OCI-LY3 (cell line): ENCODE data around the gene NCEH1.
A peak's percentile ranks its signal among the peaks of the same experiment; 100 is the strongest.

Source experiments
- H2AFZ ChIP-seq: fragments of 200-600, 300-600 bp; shearing (Covaris generic); 2 replicates; pipeline ENCODE4 v1.6.0; 2014; ENCODE audit warnings: antibody characterized with exemption, low read depth, low read length
- H3K27ac ChIP-seq: fragments of 200-600, 300-600 bp; sonication (generic); 2 replicates; pipeline ENCODE4 v1.5.1; 2014; ENCODE audit warnings: mild to moderate bottlenecking, low read length, moderate library complexity, mixed read lengths
- H3K27me3 ChIP-seq: fragments of 200-600, 300-600 bp; sonication (generic); 2 replicates; pipeline ENCODE4 v1.6.1; 2014; ENCODE audit warnings: low read depth, low read length, mixed read lengths
- H3K36me3 ChIP-seq: fragments of 200-600, 300-600 bp; sonication (generic); replicated peaks from 2 replicates; pipeline ENCODE3; 2014; ENCODE audit warnings: low read depth, low read length, mixed read lengths
- H3K4me1 ChIP-seq: fragments of 300-600, 200-600 bp; sonication (generic); 2 replicates; pipeline ENCODE4 v1.6.1; 2014; ENCODE audit warnings: low read length, mixed read lengths
- H3K4me2 ChIP-seq: fragments of 200-600, 300-600 bp; sonication (generic); 2 replicates; pipeline ENCODE4 v1.6.1; 2014; ENCODE audit warnings: low read length, mixed read lengths
- H3K4me3 ChIP-seq: fragments of 300-600, 200-600 bp; sonication (generic); 2 replicates; pipeline ENCODE4 v1.5.1; 2014; ENCODE audit warnings: antibody characterized with exemption, mild to moderate bottlenecking, low read length, moderate library complexity
- H3K79me2 ChIP-seq: fragments of 300-600, 200-600 bp; shearing (Covaris generic); 2 replicates; pipeline ENCODE4 v1.6.1; 2014; ENCODE audit warnings: mild to moderate bottlenecking, low read length, mixed read lengths
- H3K9ac ChIP-seq: fragments of 300-600, 200-600 bp; shearing (Covaris generic); 2 replicates; pipeline ENCODE4 v1.6.0; 2014; ENCODE audit warnings: mild to moderate bottlenecking, low read length, moderate library complexity
- H3K9me3 ChIP-seq: fragments of 200-600, 300-600 bp; shearing (Covaris generic); 2 replicates; pipeline ENCODE4 v1.6.1; 2014; ENCODE audit warnings: low read length, mixed read lengths; ENCODE audit not compliant: insufficient read depth
- H4K20me1 ChIP-seq: fragments of 200-600, 300-600 bp; sonication (generic); 2 replicates; pipeline ENCODE4 v1.6.1; 2016; ENCODE audit warnings: low read length, mixed read lengths; ENCODE audit not compliant: insufficient read depth
- EZH2phosphoT487 ChIP-seq: fragments of 200-600 bp; shearing (Covaris generic); IDR thresholded peaks from 2 replicates; pipeline ENCODE4 v1.6.1; 2018; ENCODE audit warnings: antibody characterized with exemption, mixed run types, low read depth
- TF ChIP-seq, protein P1 (sequence below): fragments of 200-600, 300-600 bp; sonication (generic); IDR thresholded peaks from 2 replicates; pipeline ENCODE4 v1.5.1; 2014; ENCODE audit warnings: antibody characterized with exemption, low read length, low read depth

NCEH1 gene

DNA sequence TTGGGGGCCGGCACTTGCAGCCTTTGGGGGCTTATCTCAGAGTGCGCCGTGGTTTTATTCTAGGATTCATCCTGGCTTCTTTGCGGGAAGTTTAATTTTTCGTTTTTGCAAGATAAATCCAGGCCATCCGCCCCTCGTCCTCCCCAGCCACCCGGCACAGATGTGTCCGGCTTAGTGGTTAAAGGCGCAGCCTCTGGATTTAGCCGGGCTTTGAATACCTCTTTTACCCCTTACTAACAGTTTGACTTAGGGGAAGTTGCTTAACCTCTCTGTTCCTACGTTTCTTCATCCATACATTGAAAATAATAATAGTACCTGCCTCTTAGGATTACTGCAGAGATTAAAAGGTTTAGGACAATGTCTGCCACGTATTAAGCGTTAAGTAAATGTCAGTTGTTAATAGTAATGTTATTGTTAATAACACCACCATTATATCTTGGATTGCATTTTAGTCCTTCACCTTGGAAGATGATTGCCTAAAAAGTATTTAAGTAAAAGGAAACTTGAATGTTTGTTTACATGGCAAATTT lies 40.4 kb upstream of the NCEH1 start:
- peak overlapping the region; percentile 67 for H3K27ac ChIP-seq
- no peaks in the 10 kb centered on the region for H3K9me3 ChIP-seq
- peaks cover 44% of the 10 kb centered on the region for H3K79me2 ChIP-seq
- peak overlapping the region; percentile 93 for H3K4me3 ChIP-seq
- peak overlapping the region; percentile 91 for H3K9ac ChIP-seq
- no peaks in the 10 kb centered on the region for H3K27me3 ChIP-seq
- TF ChIP-seq, protein P1, sequence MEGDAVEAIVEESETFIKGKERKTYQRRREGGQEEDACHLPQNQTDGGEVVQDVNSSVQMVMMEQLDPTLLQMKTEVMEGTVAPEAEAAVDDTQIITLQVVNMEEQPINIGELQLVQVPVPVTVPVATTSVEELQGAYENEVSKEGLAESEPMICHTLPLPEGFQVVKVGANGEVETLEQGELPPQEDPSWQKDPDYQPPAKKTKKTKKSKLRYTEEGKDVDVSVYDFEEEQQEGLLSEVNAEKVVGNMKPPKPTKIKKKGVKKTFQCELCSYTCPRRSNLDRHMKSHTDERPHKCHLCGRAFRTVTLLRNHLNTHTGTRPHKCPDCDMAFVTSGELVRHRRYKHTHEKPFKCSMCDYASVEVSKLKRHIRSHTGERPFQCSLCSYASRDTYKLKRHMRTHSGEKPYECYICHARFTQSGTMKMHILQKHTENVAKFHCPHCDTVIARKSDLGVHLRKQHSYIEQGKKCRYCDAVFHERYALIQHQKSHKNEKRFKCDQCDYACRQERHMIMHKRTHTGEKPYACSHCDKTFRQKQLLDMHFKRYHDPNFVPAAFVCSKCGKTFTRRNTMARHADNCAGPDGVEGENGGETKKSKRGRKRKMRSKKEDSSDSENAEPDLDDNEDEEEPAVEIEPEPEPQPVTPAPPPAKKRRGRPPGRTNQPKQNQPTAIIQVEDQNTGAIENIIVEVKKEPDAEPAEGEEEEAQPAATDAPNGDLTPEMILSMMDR = no peak
- no peak for TF ChIP-seq EZH2phosphoT487
- 0 out of 2 replicates have a peak, but pooled peaks cover 4% of the 10 kb centered on the region for H4K20me1 ChIP-seq
- H3K36me3 ChIP-seq = peaks cover 20% of the 10 kb centered on the region
- peak overlapping the region; percentile 67 for H2AFZ ChIP-seq
- H3K4me2 ChIP-seq = peak overlapping the region; percentile 80
- peaks cover 14% of the 10 kb centered on the region for H3K4me1 ChIP-seq

DNA sequence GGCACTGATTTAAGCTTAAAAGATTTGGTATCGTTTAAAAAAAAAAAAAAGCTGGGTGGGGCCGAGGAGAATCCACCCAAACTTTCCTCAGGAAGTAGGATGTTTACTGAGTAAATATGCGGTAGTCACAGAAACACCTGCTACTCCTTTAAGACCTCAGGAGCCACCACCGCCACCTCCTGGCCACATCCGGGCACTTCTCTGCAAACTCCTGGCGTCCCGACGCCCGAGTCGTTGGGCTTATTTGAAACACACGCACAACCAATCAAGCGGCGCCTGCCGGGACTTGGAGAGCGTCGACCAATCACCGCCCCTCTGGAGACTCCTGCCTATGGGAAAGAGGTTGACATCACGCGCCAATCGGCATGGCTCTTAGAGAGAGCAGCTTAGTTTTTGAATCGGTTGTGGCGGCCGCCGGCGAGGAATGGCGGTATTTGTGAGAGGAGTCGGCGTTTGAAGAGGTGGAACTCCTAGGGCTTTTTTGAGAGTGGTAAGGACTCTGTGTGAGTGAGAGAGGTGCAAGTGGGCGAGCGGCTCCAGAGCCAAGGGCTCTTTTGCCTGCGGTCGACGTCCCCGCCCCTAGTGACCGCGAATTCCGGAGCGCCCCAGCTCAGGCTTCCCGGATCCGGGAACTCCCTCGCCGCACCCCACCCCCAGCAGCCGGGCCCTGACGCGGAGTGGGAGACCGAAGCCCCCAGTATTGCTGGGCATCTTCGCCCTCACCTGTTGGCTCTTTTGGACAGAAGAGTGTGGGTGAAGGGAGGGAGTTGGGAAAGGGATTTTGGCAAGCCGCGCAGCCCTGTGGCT lies 39.7 kb upstream of the NCEH1 start, which contains the start of gene ECT2:
TSS of gene ECT2 (plus strand) at position 359 of the 807 bp plus-strand sequence. CDS start 3,805 bp downstream, outside the sequence.
- Histone ChIP-seq H3K9ac (peak within 1 kb of the TSS; percentile 92), H3K36me3 (peaks cover 14% of the 10 kb centered on the region), H3K9me3 (no peaks in the 10 kb centered on the region), H4K20me1 (0 out of 2 replicates have a peak, but pooled peaks cover 4% of the 10 kb centered on the region), H3K27me3 (no peaks in the 10 kb centered on the region), H3K4me1 (peaks cover 14% of the 10 kb centered on the region), H3K27ac (peak within 1 kb of the TSS; percentile 67), H3K4me2 (peak within 1 kb of the TSS; percentile 80), H2AFZ (peak within 1 kb of the TSS; percentile 96), H3K79me2 (peaks cover 44% of the 10 kb centered on the region), H3K4me3 (peak within 1 kb of the TSS; percentile 93)
- TF ChIP-seq, protein P1 = peak; percentile 60
- TF ChIP-seq EZH2phosphoT487 = no peak

DNA sequence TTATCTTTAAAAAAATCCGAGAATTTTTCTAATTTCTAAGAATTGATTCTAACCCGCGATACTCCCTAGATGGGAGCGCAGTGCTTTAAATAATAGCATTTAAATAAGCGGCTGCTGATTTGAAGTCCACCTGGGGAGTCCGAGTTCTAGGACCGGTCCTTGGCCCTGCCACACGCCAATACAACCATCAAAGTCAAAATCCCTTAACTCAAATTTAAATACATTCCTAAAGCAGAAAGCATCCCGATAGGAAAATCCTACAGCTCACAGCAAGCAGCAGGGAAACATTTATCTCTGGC lies 39.2 kb upstream of the NCEH1 start:
- Histone ChIP-seq H3K4me3 (peak overlapping the region; percentile 93), H3K9ac (peak overlapping the region; percentile 92), H3K9me3 (no peaks in the 10 kb centered on the region), H3K4me2 (peak overlapping the region; percentile 77), H4K20me1 (0 out of 2 replicates have a peak, but pooled peaks cover 4% of the 10 kb centered on the region), H3K36me3 (peaks cover 9% of the 10 kb centered on the region), H3K79me2 (peaks cover 43% of the 10 kb centered on the region), H3K27ac (0 out of 2 replicates have a peak overlapping the region, but pooled peaks have one; percentile 17), H3K4me1 (peaks cover 14% of the 10 kb centered on the region), H2AFZ (peak overlapping the region; percentile 96), H3K27me3 (no peaks in the 10 kb centered on the region)
- TF ChIP-seq EZH2phosphoT487 = no peak
- TF ChIP-seq, protein P1 = no peak

- Histone ChIP-seq H2AFZ (peak overlapping the region; percentile 96), H3K36me3 (peaks cover 5% of the 10 kb centered on the region), H3K4me2 (peak overlapping the region; percentile 77), H3K9ac (peak overlapping the region; percentile 92), H3K79me2 (peaks cover 36% of the 10 kb centered on the region), H3K27me3 (no peaks in the 10 kb centered on the region), H3K4me1 (peaks cover 14% of the 10 kb centered on the region), H3K27ac (no peak overlapping the region), H3K4me3 (peak overlapping the region; percentile 93), H3K9me3 (no peaks in the 10 kb centered on the region), H4K20me1 (0 out of 2 replicates have a peak, but pooled peaks cover 4% of the 10 kb centered on the region)
- TF ChIP-seq, protein P1 = no peak
- no peak for TF ChIP-seq EZH2phosphoT487
Observed at GRCh38 chr3:172749230-172749965, 38.5 kb upstream of the NCEH1 start.
